NCI-H510A treated with DMSO at 0.1 percent for 48 hours (cell line): ENCODE measurements around the gene BRICD5.

ENCODE experiments used
- DNase-seq: peaks from one replicate; lab custom pipeline; 2025; lab: John Stamatoyannopoulos, UW

Gene BRICD5

GRCh38 chr16:2199095-2199494 is 11.6 kb downstream of the BRICD5 start:
- no peak for DNase-seq

- DNase-seq: no peak
Observed at GRCh38 chr16:2198283-2198682, 12.4 kb downstream of the BRICD5 start.

GRCh38 chr16:2197765-2198164 is 12.9 kb downstream of the BRICD5 start:
- DNase-seq: no peak

DNA sequence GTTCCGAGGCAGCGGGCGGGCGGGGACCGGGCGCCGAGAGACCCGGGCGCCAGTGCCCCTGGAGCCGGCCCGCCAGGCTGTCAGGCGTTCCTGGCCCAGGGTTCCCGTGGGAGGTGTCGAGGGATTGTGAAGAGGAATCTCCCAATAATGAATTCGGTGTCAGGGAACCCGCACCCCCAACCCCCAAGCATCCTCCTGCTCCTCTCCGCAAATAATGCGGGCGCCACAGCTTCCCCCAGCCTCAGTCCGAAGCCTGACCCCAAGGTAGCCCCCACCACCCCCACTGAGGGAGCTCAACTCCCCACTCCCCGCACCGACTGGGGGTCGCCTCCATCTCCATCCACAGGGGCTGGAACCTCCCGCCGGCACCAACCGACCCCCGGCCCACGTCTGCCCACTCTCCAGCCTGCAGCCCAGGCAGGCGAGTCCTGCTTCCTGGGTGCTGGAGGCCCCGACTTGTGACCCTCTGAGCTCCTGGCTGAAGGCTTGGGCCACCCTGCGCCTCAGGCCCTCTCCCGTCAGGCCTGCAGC is 13.6 kb downstream of the BRICD5 start:
- DNase-seq: no peak

- no peak for DNase-seq
Observed at GRCh38 chr16:2196162-2196980, 14.3 kb downstream of the BRICD5 start, which contains the start of gene CASKIN1. Gene CASKIN1, minus strand, starts transcription at chr16:2196605. Its CDS starts 173 bp downstream, at chr16:2196432.

GRCh38 chr16:2195322-2196161 is 15.1 kb downstream of the BRICD5 start:
- DNase-seq: no peak

DNA sequence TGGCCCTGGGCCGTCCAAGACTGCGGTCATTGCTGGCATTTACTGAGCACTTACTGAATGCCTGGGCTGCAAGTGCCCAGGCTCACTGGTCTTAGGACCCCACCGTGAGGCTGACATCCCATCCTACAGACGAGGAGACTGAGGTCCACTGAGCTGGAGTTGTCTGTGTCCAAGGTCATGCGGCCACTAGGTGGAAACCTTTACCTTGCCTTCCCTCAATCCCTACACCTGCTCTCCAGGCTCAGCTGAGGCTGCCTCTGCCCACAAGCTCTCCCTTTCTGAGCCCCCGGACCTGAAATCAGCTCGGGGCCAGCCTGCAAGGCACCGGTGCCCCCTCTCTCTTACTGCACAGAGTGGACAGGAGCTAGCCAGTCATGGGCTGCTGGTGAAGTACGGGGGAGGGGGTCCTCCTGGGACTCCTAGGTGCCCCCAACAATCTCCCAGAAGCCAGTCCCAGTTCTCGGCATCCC is 15.8 kb downstream of the BRICD5 start:
- DNase-seq: peak; percentile 53

- no peak for DNase-seq
Observed at GRCh38 chr16:2194166-2194834, 16.4 kb downstream of the BRICD5 start.

GRCh38 chr16:2191446-2191706 is 19.3 kb downstream of the BRICD5 start:
- no peak for DNase-seq

GRCh38 chr16:2190659-2191445 is 19.8 kb downstream of the BRICD5 start:
- no peak for DNase-seq

DNA sequence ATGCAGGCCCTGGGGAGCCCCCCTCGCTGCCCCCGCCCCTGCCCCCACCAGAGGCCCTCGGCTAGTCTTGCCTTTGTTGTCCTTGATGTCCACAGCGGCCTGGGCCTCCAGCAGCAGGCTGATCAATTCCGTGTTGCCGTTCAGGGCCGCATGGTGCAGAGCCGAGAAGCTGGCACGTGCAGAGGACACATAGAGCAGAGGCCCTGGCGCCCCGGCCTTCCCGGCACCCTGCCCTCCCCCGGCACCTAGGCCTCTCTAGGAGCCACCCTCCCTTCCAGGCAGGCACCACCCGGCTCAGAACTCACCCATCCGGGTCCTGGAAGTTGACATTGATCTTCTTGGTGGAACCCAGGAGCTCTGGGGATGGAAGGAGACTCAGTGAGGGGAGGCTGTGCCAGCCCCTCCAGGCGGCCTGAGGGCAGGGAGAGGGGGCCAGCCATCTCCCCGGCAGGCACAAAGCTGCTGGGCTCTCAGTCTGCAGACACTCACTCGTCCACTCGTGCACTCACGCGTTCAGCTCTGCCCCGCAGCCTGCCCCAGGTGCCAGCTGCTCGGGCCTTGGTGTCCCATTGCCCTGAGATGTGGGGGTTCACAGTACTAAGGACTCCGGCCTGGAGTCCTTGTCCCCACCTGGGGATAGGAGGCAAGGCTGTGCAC is 20.5 kb downstream of the BRICD5 start:
- DNase-seq: no peak

DNA sequence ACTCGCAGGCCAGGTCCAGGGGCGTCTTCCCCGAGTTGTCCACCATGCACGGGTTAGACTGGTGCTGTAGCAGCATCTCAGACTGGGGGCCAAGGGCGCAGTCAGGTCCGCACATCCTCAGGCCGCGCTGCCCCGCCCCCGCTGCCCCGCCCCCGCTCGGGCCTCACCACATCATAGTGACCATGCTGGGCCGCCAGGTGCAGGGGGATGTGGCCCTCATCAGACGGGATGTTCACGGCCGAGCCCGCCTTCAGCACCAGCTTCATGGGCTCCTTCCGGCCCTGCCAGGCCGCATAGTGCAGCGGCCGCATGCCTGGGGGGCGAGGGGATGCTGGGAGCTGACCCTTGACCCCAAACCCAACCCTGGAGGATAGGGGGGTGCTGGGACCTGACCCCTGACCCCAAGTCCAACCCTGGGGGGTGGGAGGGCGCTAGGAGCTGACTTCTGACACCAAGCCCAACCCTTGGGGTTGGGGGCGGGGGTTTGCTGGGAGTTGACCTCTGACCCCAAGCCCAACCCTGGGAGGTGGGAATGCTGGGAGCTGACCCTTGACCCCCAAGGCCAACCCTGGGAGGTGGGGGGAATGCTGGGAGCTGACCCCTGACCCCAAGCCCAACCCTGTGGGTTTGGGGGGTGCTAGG is 21.3 kb downstream of the BRICD5 start:
- no peak for DNase-seq

DNA sequence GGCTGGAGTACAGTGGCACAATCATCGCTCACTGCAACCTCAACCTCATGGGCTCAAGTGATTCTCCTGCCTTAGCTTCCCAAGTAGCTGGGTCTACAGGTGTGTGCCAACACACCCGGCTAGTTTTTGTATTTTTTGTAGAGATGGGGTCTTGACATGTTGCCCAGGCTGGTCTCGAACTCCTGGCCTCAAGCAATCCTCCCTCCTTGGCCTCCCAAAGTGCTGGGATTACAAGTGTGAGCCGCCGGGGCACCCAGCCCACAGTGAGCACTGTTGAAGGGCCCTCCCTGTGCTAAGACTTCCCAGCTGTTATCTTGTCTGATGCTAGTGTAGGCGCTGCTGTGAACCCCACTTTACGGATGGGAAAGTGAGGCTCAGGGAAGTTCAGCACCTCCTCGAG is 22.3 kb downstream of the BRICD5 start:
- DNase-seq: no peak

- no peak for DNase-seq
Observed at GRCh38 chr16:2187212-2187611, 23.5 kb downstream of the BRICD5 start.

GRCh38 chr16:2186505-2186904 is 24.2 kb downstream of the BRICD5 start:
- DNase-seq: no peak

- DNase-seq: no peak
Observed at GRCh38 chr16:2186064-2186463, 24.6 kb downstream of the BRICD5 start.

DNA sequence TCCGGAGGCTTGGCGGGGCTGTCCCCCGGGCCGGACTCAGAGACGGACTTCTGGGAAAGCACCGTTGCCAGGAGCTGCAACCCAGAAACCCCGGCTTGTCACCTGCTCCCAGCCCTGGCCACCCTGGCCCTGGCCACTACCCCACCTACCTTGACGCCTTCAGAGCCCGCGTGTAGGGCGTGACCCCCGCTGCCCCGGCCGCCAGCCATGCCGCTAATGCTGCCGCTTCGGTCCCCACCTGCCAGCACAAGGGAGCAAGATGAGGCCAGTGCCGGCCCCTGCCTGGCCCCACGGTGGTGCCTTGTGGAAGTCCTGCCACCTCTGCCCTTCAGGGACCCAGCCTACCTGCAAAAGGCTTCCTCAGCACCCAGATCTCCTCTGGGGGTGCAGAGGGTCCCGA is 25.7 kb downstream of the BRICD5 start:
- no peak for DNase-seq

DNA sequence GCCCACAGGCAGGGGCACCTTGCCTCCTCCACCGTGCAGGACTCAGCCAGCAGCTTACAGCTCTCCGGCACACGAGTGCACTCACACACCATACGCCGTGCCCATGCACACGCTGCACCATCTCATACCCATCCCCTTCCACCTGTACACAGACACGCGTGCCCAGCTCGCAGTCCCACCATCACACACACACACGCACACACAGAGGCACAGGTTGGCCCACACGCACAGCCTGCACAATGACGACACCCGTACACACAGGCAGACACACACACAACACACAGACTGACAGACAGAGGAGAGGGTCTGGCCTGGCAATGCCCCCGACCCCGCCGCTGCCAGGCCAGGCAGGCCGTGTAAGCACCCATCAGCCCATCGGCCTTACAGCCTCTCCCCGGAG is 26.3 kb downstream of the BRICD5 start:
- no peak for DNase-seq

- DNase-seq: no peak
Observed at GRCh38 chr16:2183671-2184070, 27.0 kb downstream of the BRICD5 start.

GRCh38 chr16:2181952-2182351 is 28.7 kb downstream of the BRICD5 start:
- DNase-seq: no peak
